Measurements from ENCODE around the gene TBRG4.
"Not testable (repeated sequence)": the region's sequence is repeated elsewhere in the genome, so short reads cannot be mapped to it uniquely, and the experiment has no call there.

TBRG4 gene

GRCh38 chr7:45117582-45117981 lies 6.1 kb upstream of the TBRG4 start:
- no peak for DNase-seq (ENCODE audit: low read depth in 2 of 2)

- no peak for DNase-seq (ENCODE audit: low read depth in 2 of 2)
Measured at GRCh38 chr7:45116048-45116447, 4.6 kb upstream of the TBRG4 start.

- no peak for DNase-seq (ENCODE audit: low read depth in 2 of 2)
Measured at GRCh38 chr7:45114926-45115325, 3.4 kb upstream of the TBRG4 start.

GRCh38 chr7:45114257-45114656 lies 2.8 kb upstream of the TBRG4 start:
- not testable (repeated sequence) for DNase-seq (ENCODE audit: low read depth in 2 of 2)

GRCh38 chr7:45112648-45113047 lies 1.2 kb upstream of the TBRG4 start:
- no peak for DNase-seq (ENCODE audit: low read depth in 2 of 2)

GRCh38 chr7:45108863-45109262 lies 2.6 kb downstream of the TBRG4 start:
- DNase-seq (ENCODE audit: low read depth in 2 of 2): no peak

- no peak for DNase-seq (ENCODE audit: low read depth in 2 of 2)
Measured at GRCh38 chr7:45107356-45107755, 4.1 kb downstream of the TBRG4 start.

- DNase-seq (ENCODE audit: low read depth in 2 of 2): no peak
Measured at GRCh38 chr7:45106820-45107219, 4.7 kb downstream of the TBRG4 start.

GRCh38 chr7:45105588-45106188 lies 5.8 kb downstream of the TBRG4 start:
- DNase-seq (ENCODE audit: low read depth in 2 of 2): no peak

- DNase-seq (ENCODE audit: low read depth in 2 of 2): no peak
Measured at GRCh38 chr7:45104844-45105587, 6.5 kb downstream of the TBRG4 start.

GRCh38 chr7:45103958-45104843 lies 7.3 kb downstream of the TBRG4 start:
- DNase-seq (ENCODE audit: low read depth in 2 of 2): no peak

GRCh38 chr7:45102785-45103712 lies 8.4 kb downstream of the TBRG4 start:
- no peak for DNase-seq (ENCODE audit: low read depth in 2 of 2)

- DNase-seq (ENCODE audit: low read depth in 2 of 2): no peak
Measured at GRCh38 chr7:45101748-45102147, 9.7 kb downstream of the TBRG4 start.

GRCh38 chr7:45100761-45101480 lies 10.6 kb downstream of the TBRG4 start:
- DNase-seq (ENCODE audit: low read depth in 2 of 2): no peak

- DNase-seq (ENCODE audit: low read depth in 2 of 2): no peak
Measured at GRCh38 chr7:45099891-45100760, 11.4 kb downstream of the TBRG4 start.

- no peak for DNase-seq (ENCODE audit: low read depth in 2 of 2)
Measured at GRCh38 chr7:45098983-45099839, 12.3 kb downstream of the TBRG4 start.

- DNase-seq (ENCODE audit: low read depth in 2 of 2): no peak
Measured at GRCh38 chr7:45092931-45093235, 18.6 kb downstream of the TBRG4 start.

- no peak for DNase-seq (ENCODE audit: low read depth in 2 of 2)
Measured at GRCh38 chr7:45092100-45092930, 19.2 kb downstream of the TBRG4 start.
